HepG2 (cell line): ENCODE data around the gene CGREF1. TPM values are rescaled to one million over a fixed set of nuclear protein-coding genes. Genes with fewer than 3 reads are reported as not detected.
A peak's percentile ranks its signal among the peaks of the same experiment; 100 is the strongest.

Experiments used
- ATAC-seq: fragments of 200-7000 bp; cut with Tn5 transposase; 3 replicates; pipeline ENCODE4 v1.9.1; 2020; ENCODE audit warnings: mild to moderate bottlenecking, moderate library complexity
- BruUV-seq: library from RNA; stranded (reverse); fragments of 400-500 nt; replicated peaks from 2 replicates; lab custom pipeline; 2021; lab: Mats Ljungman, UMichigan
- CTCF ChIA-PET: fragments of 300-600 bp; formaldehyde crosslinking; extraction: SDS; loops from one replicate; lab custom pipeline; 2021; ENCODE audit warnings: low total read pairs, inconsistent platforms, low intra/inter-chr PET ratio; lab: Yijun Ruan, JAX
- POLR2A ChIA-PET: fragments of 350-600 bp; sonication (Branson Sonifier 250); formaldehyde crosslinking; loops from one replicate; lab custom pipeline; 2020; ENCODE audit warnings: antibody characterized with exemption, inconsistent platforms; lab: Yijun Ruan, JAX
- DNase-seq: peaks from one replicate; pipeline ENCODE4 v3.0.0-alpha.2; 2015; ENCODE audit warnings: low spot score
- FAIRE-seq: peaks from 3 replicates; lab custom pipeline; 2011; peaks lifted over from hg19 to GRCh38; lab: Jason Lieb, UNC
- H2AFZ ChIP-seq: one replicate; pipeline ENCODE4 v1.6.1; 2011; ENCODE audit warnings: low read length, inconsistent platforms
- H3K27ac ChIP-seq: fragments of 300-600 bp; 3 replicates; pipeline ENCODE4 v1.8.0; 2011; ENCODE audit warnings: mixed run types, mild to moderate bottlenecking, mixed read lengths, low read length, inconsistent platforms; ENCODE audit not compliant: insufficient read depth; ENCODE audit errors: extremely low read length
- H3K27me3 ChIP-seq, 2 experiments: fragments of 200-600 bp in 1 of 2; 2 replicates in 1 of 2; 3 replicates in 1 of 2; pipeline versions ENCODE4 v1.6.0 to v1.8.0; 2011; ENCODE audit warnings: low read length in 2 of 2, mild to moderate bottlenecking in 2 of 2, moderate library complexity in 2 of 2, inconsistent platforms in 1 of 2; ENCODE audit not compliant: insufficient read depth in 2 of 2, control insufficient read depth in 1 of 2
- H3K36me3 ChIP-seq, 2 experiments: fragments of 200-600 bp in 1 of 2; replicated peaks in 1 of 2; 2 replicates in 1 of 2; 3 replicates in 1 of 2; pipeline versions ENCODE4 v1.5.1 to v1.8.0; 2011; ENCODE audit warnings: low read length in 2 of 2, inconsistent platforms in 1 of 2; ENCODE audit not compliant: insufficient read depth in 2 of 2, control insufficient read depth in 1 of 2
- H3K4me1 ChIP-seq: 2 replicates; pipeline ENCODE4 v1.5.1; 2012; ENCODE audit warnings: low read length, inconsistent platforms; ENCODE audit not compliant: insufficient read depth
- H3K4me2 ChIP-seq: 2 replicates; pipeline ENCODE4 v1.6.0; 2011; ENCODE audit warnings: low read depth, low read length, inconsistent platforms
- H3K4me3 ChIP-seq, 3 experiments: fragments of 200-600 bp in 1 of 3; sonication (generic), shearing (Covaris generic) in 1 of 3; replicated peaks in 1 of 3; 2 replicates each; pipeline ENCODE4 v1.5.1; 2011 to 2016; ENCODE audit warnings: low read length in 3 of 3, inconsistent platforms in 2 of 3, low read depth in 2 of 3, mild to moderate bottlenecking in 2 of 3, control low read depth in 1 of 3, mixed read lengths in 1 of 3; ENCODE audit not compliant: insufficient read depth in 1 of 3
- H3K79me2 ChIP-seq: one replicate; pipeline ENCODE4 v1.6.1; 2011; ENCODE audit warnings: low read length, inconsistent platforms; ENCODE audit not compliant: insufficient read depth
- H3K9ac ChIP-seq: 2 replicates; pipeline ENCODE4 v1.6.0; 2011; ENCODE audit warnings: mild to moderate bottlenecking, low read depth, low read length, inconsistent platforms; ENCODE audit not compliant: insufficient read depth
- H3K9me3 ChIP-seq: 2 replicates; pipeline ENCODE4 v1.5.1; 2012; ENCODE audit warnings: mild to moderate bottlenecking, low read length
- H4K20me1 ChIP-seq: 2 replicates; pipeline ENCODE4 v1.6.0; 2011; ENCODE audit warnings: inconsistent platforms, mild to moderate bottlenecking, low read length, moderate library complexity; ENCODE audit not compliant: insufficient read depth
- ATF7 ChIP-seq, 2 experiments: fragments of 450-650 bp in 1 of 2; sonication (generic) in 1 of 2; formaldehyde crosslinking in 1 of 2; IDR thresholded peaks; 2 replicates each; pipeline versions ENCODE4 v1.4.0 to v1.6.1; 2016 to 2020; ENCODE audit warnings: antibody characterized with exemption in 1 of 2, mild to moderate bottlenecking in 1 of 2, missing genetic modification reagents in 1 of 2
- ELF4 ChIP-seq: sonication (generic); formaldehyde crosslinking; IDR thresholded peaks from 2 replicates; pipeline ENCODE4 v1.5.0; 2020; ENCODE audit warnings: missing genetic modification reagents, mild to moderate bottlenecking, moderate library complexity, borderline replicate concordance
- HNRNPL ChIP-seq: fragments of 200-400 bp; formaldehyde crosslinking; IDR thresholded peaks from 2 replicates; pipeline ENCODE4 v1.6.1; 2017; ENCODE audit warnings: mild to moderate bottlenecking, low read depth, low read length
- SAFB2 ChIP-seq: sonication (generic); formaldehyde crosslinking; IDR thresholded peaks from 2 replicates; pipeline ENCODE4 v1.5.1; 2020; ENCODE audit warnings: missing genetic modification reagents, low read depth, mild to moderate bottlenecking, borderline replicate concordance
- SATB2 ChIP-seq: sonication (generic); formaldehyde crosslinking; IDR thresholded peaks from 2 replicates; pipeline ENCODE4 v1.5.0; 2020; ENCODE audit warnings: missing genetic modification reagents
- ZNF205 ChIP-seq: IDR thresholded peaks from 2 replicates; pipeline ENCODE4 v1.6.1; 2018; ENCODE audit warnings: missing biosample characterization, missing genetic modification reagents
- ZNF33B ChIP-seq: sonication (generic); formaldehyde crosslinking; IDR thresholded peaks from 2 replicates; pipeline ENCODE4 v1.5.1; 2020; ENCODE audit warnings: mild to moderate bottlenecking, missing genetic modification reagents
- ZNF343 ChIP-seq: sonication (generic); formaldehyde crosslinking; IDR thresholded peaks from 2 replicates; pipeline ENCODE4 v1.4.0; 2020; ENCODE audit warnings: mild to moderate bottlenecking, missing genetic modification reagents
- ZNF605 ChIP-seq: sonication (generic); formaldehyde crosslinking; IDR thresholded peaks from 2 replicates; pipeline ENCODE4 v1.8.0; 2022; ENCODE audit warnings: mild to moderate bottlenecking, missing genetic modification reagents
- ZNF883 ChIP-seq: sonication (generic); formaldehyde crosslinking; IDR thresholded peaks from 2 replicates; pipeline ENCODE4 v1.5.1; 2020; ENCODE audit warnings: mild to moderate bottlenecking, missing genetic modification reagents; ENCODE audit errors: not compliant biosample characterization
- WGBS: methylation state at CpG from one replicate; pipeline ENCODE4 v1.1.6; 2017; ENCODE audit warnings: low lambda C conversion rate; 5-methylcytosine and 5-hydroxymethylcytosine counted together
- in situ Hi-C: cut with HindIII; loops from 2 replicates; pipeline ENCODE4 v1.10.0; 2017; ENCODE audit warnings: low pct_unique_long_range_greater_than_20kb; ENCODE audit not compliant: extremely low pct_ligation_motif_present
- intact Hi-C: fragments of 100-400 bp; cut with micrococcal nuclease; formaldehyde crosslinking; loops from one replicate; pipeline ENCODE4 v1.10.0; 2022; ENCODE audit not compliant: unreplicated experiment
- polyA plus RNA-seq, 8 experiments: library from polyadenylated mRNA; depleted of rRNA in 3 of 8; stranded (reverse) in 7 of 8; unstranded in 1 of 8; fragments of >200 nt; fragmentation: Illumina TruSeq in 4 of 8; extraction: Trizol in 4 of 8; gene quantifications; 2 replicates each; pipeline versions ENCODE4 v1.2.1 to v1.2.3, GENCODE V29; 2011 to 2016; ENCODE audit warnings: low read depth in 4 of 8, missing spikeins in 1 of 8, mixed read lengths in 1 of 8; ENCODE audit not compliant: insufficient read depth in 1 of 8
- total RNA-seq, 5 experiments: library from RNA; depleted of rRNA; stranded (reverse); fragments of >200 nt; fragmentation: Illumina TruSeq; extraction: Trizol; gene quantifications; 2 replicates each; pipeline ENCODE4 v1.2.3, GENCODE V29; 2016; ENCODE audit warnings: low read depth in 1 of 5
- TF ChIP-seq, protein P1 (sequence below): sonication (generic); formaldehyde crosslinking; IDR thresholded peaks from 2 replicates; pipeline ENCODE4 v1.8.0; 2022; ENCODE audit warnings: missing genetic modification reagents, mild to moderate bottlenecking, borderline replicate concordance
- TF ChIP-seq, protein P2 (sequence below): sonication (generic); formaldehyde crosslinking; IDR thresholded peaks from 2 replicates; pipeline ENCODE4 v1.8.1; 2023; ENCODE audit warnings: mild to moderate bottlenecking, moderate library complexity, missing genetic modification reagents
- TF ChIP-seq, protein P3 (sequence below), 2 experiments: sonication (generic) in 1 of 2; formaldehyde crosslinking in 1 of 2; IDR thresholded peaks; 2 replicates each; pipeline versions ENCODE4 v1.4.0 to v1.6.1; 2016 to 2020; ENCODE audit warnings: borderline replicate concordance in 1 of 2, low read depth in 1 of 2, mild to moderate bottlenecking in 1 of 2, missing genetic modification reagents in 1 of 2
- TF ChIP-seq, protein P4 (sequence below): sonication (generic); formaldehyde crosslinking; IDR thresholded peaks from 2 replicates; pipeline ENCODE4 v1.8.0; 2022; ENCODE audit warnings: missing genetic modification reagents, low read depth, mild to moderate bottlenecking, borderline replicate concordance

Gene CGREF1
- total and polyA plus RNA-seq, 2 of the 13 experiments (the other 11 are each of a cell fraction or from before 2014, with no cell fraction given) = 13.9 to 23.4 TPM

DNA sequence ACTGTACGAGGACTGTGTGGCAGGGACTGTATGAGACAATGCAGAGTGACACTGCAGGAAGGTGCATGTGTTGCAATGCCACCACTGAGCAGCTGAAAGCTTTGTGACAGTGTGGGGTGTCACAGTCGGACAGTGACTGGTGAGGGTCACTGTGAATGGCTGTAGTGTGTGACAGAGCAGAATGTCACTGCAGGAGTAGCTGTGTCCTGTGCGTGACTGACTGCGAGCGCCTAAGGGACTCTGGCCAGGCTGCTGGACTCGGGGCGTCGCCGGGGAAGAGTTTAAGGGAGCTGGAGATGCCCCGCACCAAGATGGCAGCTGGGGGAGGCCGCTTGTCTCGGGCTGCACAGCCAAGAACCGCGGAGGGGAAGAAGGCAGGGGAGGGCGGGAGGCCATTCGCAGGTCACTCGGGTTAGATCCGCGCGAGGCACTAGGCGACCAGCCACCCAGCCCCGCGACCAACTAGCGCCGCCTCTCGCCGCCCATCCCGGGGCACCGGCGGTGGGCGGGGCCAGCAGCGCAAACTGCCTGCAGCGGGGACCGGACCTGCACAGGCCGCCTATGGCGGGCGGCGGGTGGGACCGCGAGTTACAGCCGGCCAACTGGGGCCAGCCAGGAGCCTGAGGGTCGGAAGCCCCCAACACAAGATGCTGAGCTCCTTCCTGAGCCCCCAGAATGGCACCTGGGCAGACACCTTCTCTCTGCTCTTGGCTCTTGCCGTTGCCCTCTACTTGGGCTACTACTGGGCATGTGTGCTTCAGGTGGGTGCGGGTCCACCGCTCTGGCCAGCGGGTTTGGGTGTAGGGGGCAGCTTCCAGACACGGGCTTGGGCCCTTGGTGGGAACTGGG lies 4.6 kb upstream of the CGREF1 start, which contains the start of gene ABHD1:
Gene ABHD1 (plus strand): TSS at position 514 of the 849 bp plus-strand sequence. CDS start 134 bp downstream, at position 648.
- Histone ChIP-seq H2AFZ (peak within 1 kb of the TSS; percentile 4), H3K9me3 (no peaks in the 10 kb centered on the region), H3K4me1 (peaks cover 60% of the 10 kb centered on the region), H3K27me3 (peaks cover 2 to 42% of the 10 kb centered on the region in 2 experiments; a peak in 4 of 5 replicates), H3K79me2 (no peaks in the 10 kb centered on the region), H3K4me2 (peak within 1 kb of the TSS; percentile 99), H3K9ac (peak within 1 kb of the TSS; percentile 66), H3K27ac (no peak within 1 kb of the TSS), H3K4me3 (peak within 1 kb of the TSS; percentile 46 to 80 (median 62)), H3K36me3 (no peaks in the 10 kb centered on the region), H4K20me1 (no peaks in the 10 kb centered on the region)
- DNase-seq (peak; percentile 59), FAIRE-seq (peak; percentile 55), ATAC-seq (peak; percentile 78)
- ChIA-PET POLR2A (interaction anchor here (0.9 to 5.3 kb wide), 14 partner anchors 10 to 88 kb away, joined by 3 to 76 read pairs (median 4); partner anchors contain the start of genes ATRAID, KHK, OST4 and PREB), CTCF (no interaction called here)
- in situ Hi-C loops = no loop called here
- BruUV-seq = no TSS peak
- 2% methylated on average over 25 of the region's 47 CpGs for WGBS
- intact Hi-C loops = loop anchor here (1.0 kb wide), 1 partner anchor 11 kb away; the partner anchor contains the start of gene PREB
- TF ChIP-seq SATB2 (CRISPR knock-in tag) (no peak), HNRNPL (0 out of 2 replicates have a peak, but pooled peaks have one; percentile 52), ZNF205 (CRISPR knock-in tag) (0 out of 2 replicates have a peak, but pooled peaks have one; percentile 1), ATF7 (IDR thresholded peaks at IDR 0.05) (no peak), ATF7 (CRISPR knock-in tag; IDR thresholded peaks at IDR 0.05) (no peak), ZNF605 (CRISPR knock-in tag) (peak; percentile 48), ZNF343 (peak; percentile 35; the same call in 1 of the 2 replicates), ELF4 (CRISPR knock-in tag) (no peak), SAFB2 (CRISPR knock-in tag) (peak; percentile 92; the same call in 1 of the 2 replicates), ZNF883 (CRISPR knock-in tag) (peak; percentile 51), ZNF33B (CRISPR knock-in tag) (no peak)
- TF ChIP-seq, protein P1, sequence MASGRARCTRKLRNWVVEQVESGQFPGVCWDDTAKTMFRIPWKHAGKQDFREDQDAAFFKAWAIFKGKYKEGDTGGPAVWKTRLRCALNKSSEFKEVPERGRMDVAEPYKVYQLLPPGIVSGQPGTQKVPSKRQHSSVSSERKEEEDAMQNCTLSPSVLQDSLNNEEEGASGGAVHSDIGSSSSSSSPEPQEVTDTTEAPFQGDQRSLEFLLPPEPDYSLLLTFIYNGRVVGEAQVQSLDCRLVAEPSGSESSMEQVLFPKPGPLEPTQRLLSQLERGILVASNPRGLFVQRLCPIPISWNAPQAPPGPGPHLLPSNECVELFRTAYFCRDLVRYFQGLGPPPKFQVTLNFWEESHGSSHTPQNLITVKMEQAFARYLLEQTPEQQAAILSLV (CRISPR knock-in tag) = peak; percentile 71; the same call in 1 of the 2 replicates
- TF ChIP-seq, protein P2, sequence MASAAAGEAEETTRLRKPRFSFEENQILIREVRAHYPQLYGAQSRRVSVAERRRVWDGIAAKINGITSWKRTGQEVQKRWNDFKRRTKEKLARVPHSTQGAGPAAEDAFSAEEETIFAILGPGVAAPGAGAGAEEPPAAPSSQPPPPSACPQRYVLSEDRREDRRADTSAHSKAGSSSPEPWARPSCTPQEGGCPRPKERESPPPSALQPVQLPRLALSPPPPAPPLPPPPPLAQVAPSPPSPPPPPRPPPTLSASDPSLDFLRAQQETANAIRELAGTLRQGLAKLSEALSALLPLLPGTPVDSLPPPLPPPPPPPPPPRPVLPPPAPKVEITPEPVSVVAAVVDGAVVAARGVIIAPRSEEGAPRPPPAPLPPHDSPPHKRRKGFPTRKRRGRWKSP (CRISPR knock-in tag) = peak; percentile 92; the same call in 1 of the 2 replicates
- TF ChIP-seq, protein P3, sequence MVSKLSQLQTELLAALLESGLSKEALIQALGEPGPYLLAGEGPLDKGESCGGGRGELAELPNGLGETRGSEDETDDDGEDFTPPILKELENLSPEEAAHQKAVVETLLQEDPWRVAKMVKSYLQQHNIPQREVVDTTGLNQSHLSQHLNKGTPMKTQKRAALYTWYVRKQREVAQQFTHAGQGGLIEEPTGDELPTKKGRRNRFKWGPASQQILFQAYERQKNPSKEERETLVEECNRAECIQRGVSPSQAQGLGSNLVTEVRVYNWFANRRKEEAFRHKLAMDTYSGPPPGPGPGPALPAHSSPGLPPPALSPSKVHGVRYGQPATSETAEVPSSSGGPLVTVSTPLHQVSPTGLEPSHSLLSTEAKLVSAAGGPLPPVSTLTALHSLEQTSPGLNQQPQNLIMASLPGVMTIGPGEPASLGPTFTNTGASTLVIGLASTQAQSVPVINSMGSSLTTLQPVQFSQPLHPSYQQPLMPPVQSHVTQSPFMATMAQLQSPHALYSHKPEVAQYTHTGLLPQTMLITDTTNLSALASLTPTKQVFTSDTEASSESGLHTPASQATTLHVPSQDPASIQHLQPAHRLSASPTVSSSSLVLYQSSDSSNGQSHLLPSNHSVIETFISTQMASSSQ (IDR thresholded peaks at IDR 0.05; ENCODE audit: low read depth) = no peak
- TF ChIP-seq, protein P3 (CRISPR knock-in tag; IDR thresholded peaks at IDR 0.05; ENCODE audit: borderline replicate concordance) = no peak; the same call in 1 of the 2 replicates
- TF ChIP-seq, protein P4, sequence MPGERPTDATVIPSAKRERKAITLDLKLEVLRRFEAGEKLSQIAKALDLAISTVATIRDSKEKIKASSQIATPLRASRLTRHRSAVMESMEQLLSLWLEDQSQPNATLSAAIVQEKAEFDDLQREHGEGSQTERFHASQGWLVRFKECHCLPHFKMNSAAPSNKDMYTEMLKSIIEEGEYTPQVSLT = no peak
